Sigmoid colon (tissue), 7 donors: Measurements from ENCODE around the gene DPPA5. TPM values are rescaled to one million over a fixed set of nuclear protein-coding genes. Genes with fewer than 3 reads are reported as not detected.

Experiments
- DNase-seq: peaks from one replicate; pipeline ENCODE4 v3.0.0-alpha.2; 2019
- H3K27ac ChIP-seq, 4 donors: fragments of 200-600 bp; sonication (generic); one replicate each; pipeline ENCODE4 v1.5.1; 2016 to 2019; ENCODE audit warnings: mild to moderate bottlenecking in 1 of 4
- H3K27me3 ChIP-seq, 3 donors: fragments of 200-600 bp; sonication (generic); one replicate each; pipeline ENCODE4 v1.5.1; 2019; ENCODE audit warnings: mild to moderate bottlenecking in 1 of 3
- H3K36me3 ChIP-seq, 4 donors: fragments of 200-600 bp; sonication (generic); one replicate each; pipeline ENCODE4 v1.5.1; 2016 to 2019
- H3K4me1 ChIP-seq, 4 donors: fragments of 200-600 bp; sonication (generic); one replicate each; pipeline ENCODE4 v1.5.1; 2017 to 2019
- H3K4me3 ChIP-seq, 4 donors: fragments of 200-600 bp; sonication (generic); one replicate each; pipeline ENCODE4 v1.5.1; 2017 to 2019; ENCODE audit warnings: mild to moderate bottlenecking in 2 of 4, moderate library complexity in 1 of 4
- H3K9me3 ChIP-seq, 4 donors: fragments of 200-600 bp in 3 of 4; sonication (generic) in 3 of 4; one replicate each; pipeline versions ENCODE4 v1.5.1 to v1.6.1; 2013 to 2019
- EP300 ChIP-seq, 4 donors: sonication (generic); formaldehyde crosslinking; IDR thresholded peaks; one replicate each; pipeline ENCODE4 v1.6.1; 2017; ENCODE audit warnings: antibody characterized with exemption in 4 of 4
- POLR2A ChIP-seq, 2 donors: fragments of 450-650 bp; IDR thresholded peaks; one replicate each; pipeline ENCODE4 v1.6.1; 2016; ENCODE audit warnings: antibody characterized with exemption in 2 of 2, mild to moderate bottlenecking in 2 of 2, moderate library complexity in 2 of 2
- POLR2AphosphoS5 ChIP-seq, 4 donors: sonication (generic); formaldehyde crosslinking; IDR thresholded peaks; one replicate each; pipeline ENCODE4 v1.6.1; 2017; ENCODE audit warnings: antibody characterized with exemption in 4 of 4
- WGBS, 2 donors: extraction: QIAGEN DNeasy Blood & Tissue Kit; methylation state at CpG; one replicate each; pipeline ENCODE4 v1.1.7; 2013; 5-methylcytosine and 5-hydroxymethylcytosine counted together
- intact Hi-C: fragments of 100-400 bp; cut with DNase I; formaldehyde crosslinking; loops from one replicate; pipeline ENCODE4 v1.15.1; 2023
- polyA plus RNA-seq, 3 donors: library from polyadenylated mRNA; stranded (reverse); fragments of 200-250 nt; gene quantifications; one replicate each; pipeline ENCODE4 v1.2.3, GENCODE V29; 2013
- total RNA-seq, 4 donors: library from RNA; depleted of rRNA; stranded (reverse); fragments of >200 nt; gene quantifications; one replicate each; pipeline ENCODE4 v1.1.0, GENCODE V29; 2016
- TF ChIP-seq, protein P1 (sequence below), 4 experiments: fragments of 450-650 bp in 3 of 4; fragments of 200-600 bp in 1 of 4; IDR thresholded peaks; one replicate each; pipeline ENCODE4 v1.5.1; 2016 to 2019; ENCODE audit warnings: antibody characterized with exemption in 4 of 4, mild to moderate bottlenecking in 3 of 4, moderate library complexity in 2 of 4
- donor health status: healthy with polysubstance abuse.
- donor health status: Bipolar disorder and iron deficiency.
- donor health status: healthy.

Gene DPPA5, protein sequence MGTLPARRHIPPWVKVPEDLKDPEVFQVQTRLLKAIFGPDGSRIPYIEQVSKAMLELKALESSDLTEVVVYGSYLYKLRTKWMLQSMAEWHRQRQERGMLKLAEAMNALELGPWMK
- total RNA-seq (not detected), polyA plus RNA-seq (not detected)

DNA sequence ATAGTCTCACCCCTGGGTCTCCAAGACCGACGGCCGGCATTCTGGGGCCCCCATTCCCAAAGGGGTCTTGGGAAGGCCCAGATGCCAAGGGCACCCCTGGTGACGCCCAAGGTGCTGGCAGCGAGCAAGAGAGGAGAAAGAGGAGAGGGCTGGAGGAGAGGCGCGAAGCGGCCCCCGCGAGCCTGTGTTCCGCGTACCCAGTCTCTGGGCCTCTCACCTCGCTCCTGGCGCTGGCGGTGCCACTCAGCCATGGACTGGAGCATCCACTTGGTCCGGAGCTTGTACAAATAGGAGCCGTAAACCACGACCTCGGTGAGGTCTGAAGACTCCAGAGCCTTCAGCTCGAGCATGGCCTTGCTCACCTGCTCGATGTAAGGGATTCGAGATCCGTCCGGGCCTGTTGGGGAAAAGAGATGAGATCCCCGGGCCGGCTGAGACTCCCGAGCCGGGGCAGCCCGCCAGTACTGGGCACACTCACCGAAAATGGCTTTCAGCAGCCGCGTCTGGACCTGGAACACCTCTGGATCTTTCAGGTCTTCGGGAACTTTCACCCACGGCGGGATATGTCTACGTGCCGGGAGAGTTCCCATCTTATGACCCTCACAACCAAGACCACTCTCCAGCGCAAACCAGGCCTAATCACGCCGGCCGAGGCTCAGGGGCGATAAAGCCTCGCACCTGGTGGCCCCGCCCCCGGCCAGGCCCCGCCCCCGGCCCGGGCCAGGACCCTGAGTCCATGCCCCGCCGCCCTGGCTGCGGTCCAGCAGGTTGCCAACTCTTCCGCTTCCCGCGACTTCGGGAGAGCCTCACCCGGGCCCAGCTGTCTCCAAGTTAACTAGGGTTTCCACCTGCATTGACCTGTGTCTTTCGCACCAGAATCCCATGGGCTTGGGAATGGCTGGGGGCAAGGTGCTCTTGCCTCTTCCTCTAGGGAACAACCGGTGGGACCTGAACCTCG, at the start of gene DPPA5:
TSS of gene DPPA5 (minus strand) at position 641 of the 958 bp plus-strand sequence. CDS start at position 590, 51 bp downstream.
- Histone ChIP-seq H3K36me3 (no peaks in the 10 kb centered on the region), H3K9me3 (no peaks in the 10 kb centered on the region), H3K4me3 (no peak within 1 kb of the TSS), H3K27ac (no peak within 1 kb of the TSS), H3K27me3 (peaks cover 0 to 20% (median 3%) of the 10 kb centered on the region in 3 donors), H3K4me1 (no peaks in the 10 kb centered on the region)
- 76 to 90% methylated on average over 59 of the region's 59 CpGs for WGBS, 2 donors
- DNase-seq = no peak
- intact Hi-C loops = no loop called here
- TF ChIP-seq POLR2A (IDR thresholded peaks at IDR 0.05) (no peak), EP300 (IDR thresholded peaks at IDR 0.05) (no peak)
- TF ChIP-seq, protein P1, sequence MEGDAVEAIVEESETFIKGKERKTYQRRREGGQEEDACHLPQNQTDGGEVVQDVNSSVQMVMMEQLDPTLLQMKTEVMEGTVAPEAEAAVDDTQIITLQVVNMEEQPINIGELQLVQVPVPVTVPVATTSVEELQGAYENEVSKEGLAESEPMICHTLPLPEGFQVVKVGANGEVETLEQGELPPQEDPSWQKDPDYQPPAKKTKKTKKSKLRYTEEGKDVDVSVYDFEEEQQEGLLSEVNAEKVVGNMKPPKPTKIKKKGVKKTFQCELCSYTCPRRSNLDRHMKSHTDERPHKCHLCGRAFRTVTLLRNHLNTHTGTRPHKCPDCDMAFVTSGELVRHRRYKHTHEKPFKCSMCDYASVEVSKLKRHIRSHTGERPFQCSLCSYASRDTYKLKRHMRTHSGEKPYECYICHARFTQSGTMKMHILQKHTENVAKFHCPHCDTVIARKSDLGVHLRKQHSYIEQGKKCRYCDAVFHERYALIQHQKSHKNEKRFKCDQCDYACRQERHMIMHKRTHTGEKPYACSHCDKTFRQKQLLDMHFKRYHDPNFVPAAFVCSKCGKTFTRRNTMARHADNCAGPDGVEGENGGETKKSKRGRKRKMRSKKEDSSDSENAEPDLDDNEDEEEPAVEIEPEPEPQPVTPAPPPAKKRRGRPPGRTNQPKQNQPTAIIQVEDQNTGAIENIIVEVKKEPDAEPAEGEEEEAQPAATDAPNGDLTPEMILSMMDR (IDR thresholded peaks at IDR 0.05) = no peak

DNA sequence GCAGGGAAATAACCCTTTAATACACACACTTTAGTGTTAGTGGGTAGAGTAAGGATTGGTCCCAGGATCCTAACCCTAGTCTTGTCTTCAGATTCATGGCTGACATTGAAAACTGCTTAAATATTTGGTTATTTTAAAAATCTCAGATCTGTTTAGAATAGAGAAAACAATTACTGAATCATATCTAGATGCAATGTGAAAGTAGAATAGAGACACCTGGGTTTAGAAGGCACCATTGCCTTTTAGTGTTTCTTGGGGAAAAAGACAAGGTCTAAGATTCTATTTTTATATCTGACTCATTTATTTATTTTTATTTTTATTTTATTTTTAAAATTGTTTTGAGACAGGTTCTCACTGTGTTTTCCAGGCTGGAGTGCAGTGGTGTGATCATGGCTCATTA, 46.6 kb upstream of the DPPA5 start:
- H3K27ac ChIP-seq = no peak overlapping the region
- no peaks in the 10 kb centered on the region for H3K9me3 ChIP-seq
- H3K4me1 ChIP-seq = no peaks in the 10 kb centered on the region
- no peaks in the 10 kb centered on the region for H3K36me3 ChIP-seq
- no peak overlapping the region for H3K4me3 ChIP-seq
- TF ChIP-seq, protein P1 (IDR thresholded peaks at IDR 0.05) = no peak
- TF ChIP-seq POLR2A (IDR thresholded peaks at IDR 0.05) (no peak), EP300 (IDR thresholded peaks at IDR 0.05) (no peak), POLR2AphosphoS5 (IDR thresholded peaks at IDR 0.05) (no peak)
- intact Hi-C loops = no loop called here
- no peak for DNase-seq
- H3K27me3 ChIP-seq = no peaks in the 10 kb centered on the region

DNA sequence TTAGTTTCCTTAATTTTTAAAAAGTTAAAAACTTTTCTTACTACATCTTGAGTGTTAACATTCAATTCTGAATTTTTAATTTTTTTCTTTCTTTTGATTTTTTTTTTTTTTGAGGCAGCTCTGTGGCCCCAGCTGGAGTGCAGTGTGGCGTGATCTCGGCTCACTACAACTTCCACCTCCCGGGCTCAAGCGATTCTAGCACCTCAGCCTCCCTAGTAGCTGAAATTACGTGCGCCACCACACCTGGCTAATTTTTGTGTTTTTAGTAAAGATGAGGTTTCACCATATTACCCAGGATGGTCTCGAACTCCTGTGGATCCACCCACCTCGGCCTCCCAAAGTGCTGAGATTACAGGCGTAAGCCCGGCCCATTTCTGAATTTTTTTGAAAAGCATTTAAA, 41.8 kb upstream of the DPPA5 start:
- DNase-seq = no peak
- H3K9me3 ChIP-seq = no peaks in the 10 kb centered on the region
- H3K4me3 ChIP-seq = no peak overlapping the region
- TF ChIP-seq POLR2AphosphoS5 (IDR thresholded peaks at IDR 0.05) (no peak), POLR2A (IDR thresholded peaks at IDR 0.05) (no peak), EP300 (IDR thresholded peaks at IDR 0.05) (no peak)
- TF ChIP-seq, protein P1 (IDR thresholded peaks at IDR 0.05) = no peak
- no peaks in the 10 kb centered on the region for H3K36me3 ChIP-seq
- H3K27ac ChIP-seq = no peak overlapping the region
- H3K27me3 ChIP-seq = no peaks in the 10 kb centered on the region
- intact Hi-C loops = no loop called here
- WGBS, 2 donors = 96% methylated on average over 10 of the region's 10 CpGs
- H3K4me1 ChIP-seq = no peaks in the 10 kb centered on the region

DNA sequence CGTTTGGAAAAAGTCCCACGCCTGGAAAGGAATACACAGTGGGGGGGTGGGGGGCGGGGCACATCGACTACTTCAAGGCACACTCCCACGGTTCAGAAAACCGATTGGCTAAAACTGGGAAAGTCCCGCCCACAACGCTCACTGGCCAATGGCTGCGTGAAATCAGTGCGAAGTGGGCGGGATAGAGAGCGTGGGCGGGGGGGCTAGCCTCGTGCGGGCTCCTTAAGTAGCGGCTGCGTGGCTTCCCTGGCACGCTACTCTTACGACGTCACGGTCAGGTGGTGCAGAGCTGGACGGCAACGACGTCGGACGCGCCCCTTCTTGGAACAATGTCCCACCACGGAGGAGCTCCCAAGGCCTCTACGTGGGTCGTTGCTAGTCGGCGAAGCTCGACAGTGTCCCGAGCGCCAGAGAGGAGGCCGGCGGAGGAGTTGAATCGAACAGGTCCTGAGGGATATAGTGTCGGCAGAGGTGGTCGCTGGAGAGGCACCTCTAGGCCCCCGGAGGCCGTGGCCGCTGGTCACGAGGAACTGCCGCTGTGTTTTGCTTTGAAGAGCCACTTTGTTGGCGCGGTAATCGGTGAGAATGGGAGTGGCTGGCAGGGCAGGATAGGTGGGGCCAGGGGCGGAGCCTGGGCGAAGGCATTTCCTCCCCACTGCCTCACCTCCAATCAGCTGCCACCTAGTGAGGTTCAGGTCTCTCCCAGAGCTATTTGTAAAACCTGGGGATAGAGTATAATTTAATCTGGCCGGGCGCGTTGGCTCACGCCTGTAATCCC, 40.7 kb upstream of the DPPA5 start, which contains the start of gene DDX43:
TSS of gene DDX43 (plus strand) at position 252 of the 778 bp plus-strand sequence. CDS start at position 330, 78 bp downstream.
- peak; percentile 80 for DNase-seq
- H3K4me1 ChIP-seq = no peaks in the 10 kb centered on the region
- no peaks in the 10 kb centered on the region for H3K27me3 ChIP-seq
- no peaks in the 10 kb centered on the region for H3K36me3 ChIP-seq
- no peaks in the 10 kb centered on the region for H3K9me3 ChIP-seq
- 75 to 88% methylated on average over 54 of the region's 54 CpGs for WGBS, 2 donors
- peak within 1 kb of the TSS in 3 of 4 donors; percentile 36 to 64 (median 60) for H3K27ac ChIP-seq
- no peak for TF ChIP-seq EP300 (IDR thresholded peaks at IDR 0.05)
- TF ChIP-seq POLR2AphosphoS5 (IDR thresholded peaks at IDR 0.05) = no peak
- TF ChIP-seq, protein P1 (IDR thresholded peaks at IDR 0.05) = no peak
- no peak for TF ChIP-seq POLR2A (IDR thresholded peaks at IDR 0.05)
- intact Hi-C loops = no loop called here
- H3K4me3 ChIP-seq = peak within 1 kb of the TSS in 2 of 4 donors; percentile 22 to 36
